NCI-H226 (cell line): ENCODE data around the gene FGR.

Source experiments
- DNase-seq: peaks from one replicate; pipeline ENCODE4 v3.0.0-alpha.2; 2015

Gene FGR

DNA sequence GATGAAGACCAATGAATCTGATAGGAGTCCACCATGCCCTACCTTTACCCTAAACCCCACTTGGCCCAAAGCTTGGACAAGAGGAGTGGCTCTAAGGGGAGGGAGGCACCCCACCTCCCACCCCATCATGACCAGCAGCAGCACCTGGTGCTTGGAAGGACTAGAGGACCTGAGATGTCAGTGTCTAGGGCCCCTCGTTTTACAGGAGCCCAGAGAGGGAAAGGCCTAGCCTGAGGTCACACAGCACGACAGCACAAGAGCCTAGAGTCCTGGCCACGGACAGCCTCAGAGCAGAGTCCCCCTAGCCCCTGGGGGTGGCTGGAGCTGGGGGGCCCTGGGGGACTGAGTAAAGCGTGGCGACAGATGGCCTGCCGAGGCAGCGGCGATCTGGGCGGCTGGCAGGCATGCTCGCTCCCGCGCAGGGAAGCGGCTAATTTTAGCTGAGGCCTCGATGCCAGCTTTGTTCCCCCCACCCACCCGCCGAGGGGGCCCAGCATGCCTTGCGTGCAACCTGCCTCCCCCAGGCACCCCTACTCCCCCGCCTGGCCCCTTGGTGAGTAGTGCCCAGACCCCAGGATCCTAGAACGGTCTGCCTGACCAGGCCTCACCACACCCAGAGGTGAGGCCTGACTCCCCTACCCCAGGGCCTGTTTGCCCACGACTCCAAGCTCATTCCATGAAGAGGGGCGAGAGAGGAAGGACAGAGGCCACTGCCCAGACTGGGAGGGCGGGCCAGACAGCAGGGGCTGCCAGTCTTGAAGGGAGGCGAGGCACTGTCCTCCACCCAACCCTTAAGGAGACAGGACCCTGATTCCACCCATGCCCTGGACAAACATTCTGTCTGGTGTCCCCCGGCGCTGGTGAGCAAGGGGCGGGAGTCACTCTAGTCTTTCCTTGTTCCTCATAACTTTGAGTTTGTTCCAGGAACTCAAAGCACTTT, 70.0 kb downstream of the FGR start:
- no peak for DNase-seq

DNA sequence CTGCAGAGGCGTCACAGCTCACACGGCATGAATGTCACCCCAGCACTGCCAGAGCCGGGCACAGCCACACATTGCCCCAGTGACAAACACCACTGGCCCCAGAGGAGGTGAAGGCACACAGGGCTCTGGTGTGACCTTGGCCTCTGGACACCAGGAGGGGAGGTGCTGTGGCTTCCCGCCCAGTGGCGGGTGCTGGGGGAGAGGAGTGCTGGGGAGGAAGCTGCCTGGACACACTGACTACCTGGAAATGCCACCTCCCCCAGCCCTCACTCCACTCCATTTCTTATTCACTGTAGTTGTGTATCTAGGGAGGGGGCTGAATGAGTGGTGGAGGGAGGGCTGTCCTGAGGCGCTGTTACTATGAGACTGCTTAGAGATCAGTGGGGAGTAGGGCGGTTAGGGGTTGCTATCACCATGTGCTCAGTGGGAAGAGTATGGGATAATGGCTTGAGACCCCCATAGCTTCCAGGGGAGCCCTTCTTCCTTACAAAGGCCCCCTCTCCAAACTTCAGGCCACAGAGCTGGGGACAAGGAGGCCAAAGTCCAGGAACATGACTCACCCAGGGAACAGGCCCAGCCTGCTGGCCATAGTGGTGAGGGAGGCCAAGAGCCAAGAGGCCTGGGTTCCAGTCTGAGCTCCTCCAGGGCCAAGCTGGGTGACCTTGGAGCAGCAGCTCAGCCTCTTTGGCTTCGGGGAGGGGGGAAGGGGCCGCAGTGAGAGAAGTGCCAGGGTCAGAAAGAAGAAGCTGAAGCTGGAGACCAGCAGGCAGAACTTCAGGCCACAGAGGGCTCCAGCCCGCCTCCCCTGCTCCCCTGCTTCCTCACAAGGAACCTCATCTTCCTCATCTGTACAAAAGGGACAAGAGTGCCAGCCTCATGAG, 71.2 kb downstream of the FGR start:
- no peak for DNase-seq

DNA sequence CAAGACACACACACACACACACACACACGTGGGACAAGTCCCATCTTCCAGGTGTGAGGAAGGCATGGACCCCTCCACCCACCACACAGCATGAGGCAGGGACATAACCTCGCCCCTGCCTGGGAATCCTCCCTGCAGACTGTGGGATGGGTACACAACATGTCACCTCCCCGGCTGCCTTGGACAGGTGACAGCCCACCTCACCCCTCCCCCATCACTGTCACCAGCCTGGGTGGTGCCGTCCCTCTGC, 71.7 kb downstream of the FGR start:
- DNase-seq, result no peak

DNA sequence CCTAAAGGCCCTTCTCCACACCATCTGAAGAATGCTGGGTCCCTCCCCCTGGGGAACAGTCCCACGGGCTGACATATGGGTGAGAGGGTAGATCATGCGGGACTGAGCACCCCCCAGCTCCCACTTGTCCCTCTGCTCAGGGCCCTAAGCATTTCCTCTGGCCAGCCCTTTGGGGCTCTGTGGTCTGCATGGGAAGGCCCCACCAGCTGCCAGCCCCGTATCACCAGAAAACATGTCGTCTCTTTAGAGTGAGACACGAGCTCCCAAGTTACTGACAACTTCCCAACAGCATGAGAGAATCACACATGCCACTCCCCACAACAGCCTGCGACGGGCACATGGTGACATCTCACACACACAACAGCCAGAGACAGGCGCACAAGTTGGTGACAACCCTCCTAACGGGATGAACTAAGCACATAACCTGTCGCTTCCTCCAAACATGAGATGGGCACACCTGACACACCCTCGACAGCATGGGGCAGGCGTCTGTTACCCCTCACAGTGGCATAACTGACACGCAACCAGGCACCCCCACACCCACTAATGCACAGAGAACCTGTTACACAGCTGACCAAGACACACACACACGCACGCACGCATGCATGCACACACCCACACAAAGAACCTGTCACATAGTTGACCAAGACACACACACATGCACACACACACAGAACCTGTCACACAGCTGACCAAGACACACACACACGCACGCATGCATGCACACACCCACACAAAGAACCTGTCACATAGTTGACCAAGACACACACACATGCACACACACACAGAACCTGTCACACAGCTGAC, 72.2 kb downstream of the FGR start:
- DNase-seq, result no peak
